WI38 (cell line): ENCODE results near the gene RPL27A.

ENCODE experiments used
- H3K4me3 ChIP-seq: 2 replicates; pipeline ENCODE4 v1.5.1; 2011; ENCODE audit warnings: low read depth, mild to moderate bottlenecking, control low read depth, low read length
- TF ChIP-seq, protein P1 (sequence below): IDR thresholded peaks from 2 replicates; pipeline ENCODE4 v1.5.1; 2012; ENCODE audit warnings: low read depth, mild to moderate bottlenecking, control low read depth, low read length

The RPL27A gene

DNA sequence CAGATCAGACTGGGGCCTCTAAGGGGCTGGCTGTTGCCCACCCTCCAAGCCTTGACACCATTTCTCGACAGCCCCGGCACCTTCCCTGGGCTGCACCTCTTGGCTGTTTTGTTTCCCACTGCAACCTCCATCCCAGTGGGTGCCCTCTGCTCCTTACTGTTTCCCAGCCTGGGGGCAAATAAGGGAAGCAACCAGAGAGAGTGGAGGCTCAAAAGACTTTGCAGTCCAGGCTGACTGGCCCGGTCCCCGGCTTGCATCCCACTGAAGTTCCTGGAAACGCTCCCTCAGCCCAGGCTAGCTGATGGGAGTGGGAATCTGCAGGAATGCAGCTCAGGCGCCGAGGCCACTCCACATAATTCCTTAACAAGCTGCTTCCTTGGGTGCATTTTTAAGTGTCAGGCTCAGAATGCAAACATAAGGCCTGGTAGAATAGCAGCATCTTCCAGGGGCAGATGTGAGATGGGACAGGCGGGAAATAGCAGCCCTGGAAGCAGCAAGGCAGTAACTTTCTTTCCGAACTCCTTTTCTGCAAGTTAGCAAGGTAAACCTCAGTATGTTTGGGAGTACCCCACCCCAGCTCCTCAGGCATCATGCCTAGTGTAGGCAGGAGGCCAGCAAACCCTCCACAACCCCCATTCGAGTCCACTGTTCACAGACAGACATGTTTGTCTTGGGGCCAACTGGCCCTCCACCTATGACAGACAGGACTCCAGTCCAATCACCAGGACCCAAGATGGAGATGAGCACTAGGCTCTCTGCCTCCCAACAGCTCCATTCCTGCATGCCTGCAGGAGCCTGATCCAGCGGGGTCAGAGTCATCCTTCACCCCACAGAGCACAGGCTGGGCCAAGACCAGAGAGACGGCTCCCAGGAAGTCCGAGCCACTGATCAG is 39.3 kb downstream of the RPL27A start:
- H3K4me3 ChIP-seq, result no peak overlapping the region
- TF ChIP-seq, protein P1, sequence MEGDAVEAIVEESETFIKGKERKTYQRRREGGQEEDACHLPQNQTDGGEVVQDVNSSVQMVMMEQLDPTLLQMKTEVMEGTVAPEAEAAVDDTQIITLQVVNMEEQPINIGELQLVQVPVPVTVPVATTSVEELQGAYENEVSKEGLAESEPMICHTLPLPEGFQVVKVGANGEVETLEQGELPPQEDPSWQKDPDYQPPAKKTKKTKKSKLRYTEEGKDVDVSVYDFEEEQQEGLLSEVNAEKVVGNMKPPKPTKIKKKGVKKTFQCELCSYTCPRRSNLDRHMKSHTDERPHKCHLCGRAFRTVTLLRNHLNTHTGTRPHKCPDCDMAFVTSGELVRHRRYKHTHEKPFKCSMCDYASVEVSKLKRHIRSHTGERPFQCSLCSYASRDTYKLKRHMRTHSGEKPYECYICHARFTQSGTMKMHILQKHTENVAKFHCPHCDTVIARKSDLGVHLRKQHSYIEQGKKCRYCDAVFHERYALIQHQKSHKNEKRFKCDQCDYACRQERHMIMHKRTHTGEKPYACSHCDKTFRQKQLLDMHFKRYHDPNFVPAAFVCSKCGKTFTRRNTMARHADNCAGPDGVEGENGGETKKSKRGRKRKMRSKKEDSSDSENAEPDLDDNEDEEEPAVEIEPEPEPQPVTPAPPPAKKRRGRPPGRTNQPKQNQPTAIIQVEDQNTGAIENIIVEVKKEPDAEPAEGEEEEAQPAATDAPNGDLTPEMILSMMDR, result no peak

DNA sequence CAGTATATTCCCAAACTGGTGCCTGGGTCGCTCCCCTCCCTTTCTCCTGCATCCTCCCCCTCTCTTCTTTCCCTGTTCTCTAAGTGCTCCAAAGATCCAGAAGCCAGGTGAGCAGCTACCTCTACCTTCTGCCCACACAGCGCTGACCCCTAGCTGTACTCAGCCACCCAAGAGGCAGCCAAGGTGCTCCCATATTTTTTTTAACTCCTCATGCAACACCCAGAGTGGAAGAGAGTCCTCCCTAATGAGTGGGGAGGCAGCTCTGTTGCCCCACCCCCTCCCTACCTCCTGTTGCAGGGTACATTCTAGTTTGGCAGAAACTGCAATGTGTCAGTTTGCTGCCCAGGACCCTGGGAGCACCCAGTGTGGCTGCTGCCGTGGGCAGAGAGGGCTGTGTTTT is 40.2 kb downstream of the RPL27A start:
- TF ChIP-seq, protein P1, result no peak
- H3K4me3 ChIP-seq, result no peak overlapping the region

DNA sequence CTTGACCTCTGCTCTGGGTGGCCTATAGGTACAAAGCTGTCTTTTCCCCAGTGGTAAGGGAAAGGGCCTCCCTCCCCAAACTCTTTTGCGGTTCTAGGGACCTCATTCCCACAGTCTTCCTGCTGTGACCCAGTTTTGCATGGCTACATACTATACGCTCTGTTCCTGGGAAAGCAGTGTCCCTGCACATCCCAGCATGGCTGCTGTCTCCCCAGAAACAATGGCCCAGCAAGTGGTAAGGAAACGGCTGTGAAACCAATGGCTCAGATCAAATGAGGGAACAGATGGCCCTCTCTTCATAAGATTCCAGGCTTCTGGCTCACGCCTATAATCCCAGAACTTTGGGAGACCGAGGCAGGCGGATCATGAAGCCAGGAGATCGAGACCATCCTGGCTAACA is 41.1 kb downstream of the RPL27A start:
- TF ChIP-seq, protein P1, result no peak
- H3K4me3 ChIP-seq, result no peak overlapping the region

DNA sequence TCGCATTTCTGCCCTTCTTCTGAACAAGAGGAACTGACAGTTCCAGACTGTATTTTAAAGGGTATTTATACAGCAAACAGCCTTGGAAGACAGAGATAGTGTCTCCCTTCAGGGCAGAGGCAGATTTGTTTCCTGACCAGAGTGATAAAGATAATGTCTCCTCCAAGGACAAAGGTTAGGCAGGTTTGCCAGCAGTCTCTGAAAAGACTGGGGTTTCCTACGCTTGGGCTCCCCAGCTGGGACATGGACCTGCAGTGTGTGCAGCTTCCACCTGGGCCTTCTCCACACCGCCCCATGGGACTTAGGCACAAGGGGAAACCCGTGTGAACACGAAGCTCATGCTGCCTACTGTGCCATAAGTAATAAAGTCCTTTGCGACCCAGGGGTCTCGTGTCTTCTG is 42.1 kb downstream of the RPL27A start:
- H3K4me3 ChIP-seq, result no peak overlapping the region
- TF ChIP-seq, protein P1, result no peak

DNA sequence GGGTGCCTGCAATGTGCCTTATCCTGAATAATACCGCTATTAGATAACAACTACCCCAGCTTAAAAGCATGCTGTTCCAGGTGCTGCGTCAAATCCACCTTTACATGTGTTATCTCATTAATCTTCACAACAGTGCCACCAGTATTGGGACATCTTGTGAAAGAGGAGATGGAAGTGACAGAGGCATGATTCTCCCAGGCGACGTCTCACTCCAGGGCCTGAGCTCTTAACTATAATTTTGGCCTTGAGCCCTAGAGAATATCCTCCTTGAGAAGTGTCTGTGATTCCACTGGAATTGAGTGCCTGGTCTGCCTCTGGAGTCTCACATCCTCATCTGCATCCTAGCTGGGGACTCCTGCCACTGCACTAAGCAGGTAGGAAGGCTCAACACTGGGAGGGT is 43.8 kb downstream of the RPL27A start:
- TF ChIP-seq, protein P1, result no peak

DNA sequence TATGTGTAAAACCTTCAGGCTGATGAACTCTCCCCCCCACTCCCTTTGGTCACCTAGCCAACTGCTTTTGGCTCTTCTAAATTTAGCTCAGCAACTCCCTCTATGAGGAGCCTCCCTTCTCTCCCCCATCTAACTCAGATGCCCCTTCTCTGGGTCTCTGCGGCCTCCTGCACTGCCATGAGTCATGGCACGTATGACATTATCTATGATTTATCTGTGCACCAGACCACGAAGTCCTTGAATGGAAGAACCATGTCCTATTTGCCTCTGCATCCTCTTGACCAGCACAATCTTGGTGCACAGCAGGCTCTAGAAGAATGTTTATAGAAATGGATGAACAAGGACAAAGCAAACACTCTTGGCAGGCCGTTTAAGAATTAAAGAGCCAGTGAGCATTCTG is 46.0 kb downstream of the RPL27A start:
- H3K4me3 ChIP-seq, result no peak overlapping the region
- TF ChIP-seq, protein P1, result no peak

More for the DNA sequence above, 43.8 kb downstream of the RPL27A start:
- H3K4me3 ChIP-seq, result no peak overlapping the region

DNA sequence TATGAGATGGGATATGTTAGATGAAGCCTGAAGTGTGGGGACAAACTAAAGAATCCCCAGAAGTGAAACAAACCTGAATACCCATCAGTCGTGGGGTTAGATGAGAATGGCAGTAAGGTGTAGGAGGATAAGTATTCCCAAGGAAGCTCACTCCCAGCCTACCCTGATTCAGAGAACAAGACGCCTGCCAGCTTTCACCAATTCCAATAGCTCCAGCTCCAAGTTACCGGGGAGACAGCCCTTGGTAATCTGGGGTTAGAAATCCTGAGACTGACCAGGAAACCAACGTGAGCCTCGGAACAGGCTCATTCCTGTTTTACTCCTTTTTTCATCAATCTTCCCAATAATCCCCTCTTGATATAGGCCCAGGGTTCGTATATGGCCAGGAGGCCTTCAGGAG is 46.5 kb downstream of the RPL27A start:
- TF ChIP-seq, protein P1, result no peak
- no peak overlapping the region for H3K4me3 ChIP-seq
